PC-9 (cell line): ENCODE results near the gene FGB. TPM values are rescaled to one million over a fixed set of nuclear protein-coding genes. Genes with fewer than 3 reads are reported as not detected.

Source experiments
- BruUV-seq: library from RNA; stranded (reverse); fragments of 400-500 nt; replicated peaks from 2 replicates; lab custom pipeline; 2021; lab: Mats Ljungman, UMichigan
- CTCF ChIA-PET: fragments of 300-600 bp; sonication (Branson Sonifier 250); formaldehyde crosslinking; loops from one replicate; lab custom pipeline; 2022; ENCODE audit warnings: antibody characterized with exemption; lab: Charles Lee
- POLR2A ChIA-PET: fragments of 300-600 bp; sonication (Branson Sonifier 250); formaldehyde crosslinking; loops from one replicate; lab custom pipeline; 2022; ENCODE audit warnings: antibody characterized with exemption; ENCODE audit not compliant: unreplicated experiment; lab: Charles Lee
- DNase-seq, 2 experiments: peaks; one replicate each; pipeline versions ENCODE4 v3.0.0 to v3.0.0-alpha.2; 2015 to 2022; ENCODE audit warnings: mixed read lengths in 1 of 2
- H2AFZ ChIP-seq: fragments of 200-600 bp; sonication (generic); 2 replicates; pipeline ENCODE4 v1.8.1; 2017; ENCODE audit warnings: antibody characterized with exemption
- H3F3A ChIP-seq: fragments of 200-600 bp; sonication (generic); 2 replicates; pipeline ENCODE4 v1.8.1; 2017; ENCODE audit warnings: antibody characterized with exemption, mild to moderate bottlenecking, low read depth; ENCODE audit not compliant: insufficient read depth
- H3K27ac ChIP-seq: fragments of 200-600 bp; sonication (generic); 2 replicates; pipeline ENCODE4 v1.6.1; 2016; ENCODE audit warnings: mixed run types
- H3K27me3 ChIP-seq: fragments of 200-600 bp; sonication (generic); 2 replicates; pipeline ENCODE4 v1.6.1; 2016; ENCODE audit warnings: low read depth, mixed run types; ENCODE audit not compliant: insufficient read depth
- H3K36me3 ChIP-seq: fragments of 200-600 bp; sonication (generic); 2 replicates; pipeline ENCODE4 v1.6.1; 2016; ENCODE audit warnings: low read depth, mixed run types
- H3K4me1 ChIP-seq: fragments of 200-600 bp; sonication (generic); replicated peaks from 2 replicates; pipeline ENCODE4 v1.6.1; 2016; ENCODE audit warnings: mixed run types; ENCODE audit not compliant: insufficient read depth
- H3K4me2 ChIP-seq: fragments of 200-600 bp; sonication (generic); 2 replicates; pipeline ENCODE4 v1.6.1; 2017; ENCODE audit warnings: mixed run types
- H3K4me3 ChIP-seq: fragments of 200-600 bp; sonication (generic); 2 replicates; pipeline ENCODE4 v1.6.1; 2016; ENCODE audit warnings: mixed run types
- H3K79me2 ChIP-seq: fragments of 200-600 bp; sonication (generic); 2 replicates; pipeline ENCODE4 v1.6.1; 2017; ENCODE audit warnings: low read depth, mixed run types
- H3K9me2 ChIP-seq: fragments of 200-600 bp; sonication (generic); 2 replicates; pipeline ENCODE4 v1.8.1; 2017; ENCODE audit warnings: mild to moderate bottlenecking; ENCODE audit not compliant: insufficient read depth
- H3K9me3 ChIP-seq: fragments of 200-600 bp; sonication (generic); 2 replicates; pipeline ENCODE4 v1.8.1; 2016; ENCODE audit warnings: low read depth; ENCODE audit not compliant: insufficient read depth
- H4K20me1 ChIP-seq: fragments of 200-600 bp; sonication (generic); 2 replicates; pipeline ENCODE4 v1.8.1; 2017; ENCODE audit not compliant: insufficient read depth
- EZH2 ChIP-seq: fragments of 200-600 bp; sonication (generic); IDR thresholded peaks from 2 replicates; pipeline ENCODE4 v1.8.0; 2017; ENCODE audit warnings: antibody characterized with exemption, low read depth
- intact Hi-C: fragments of 100-400 bp; cut with micrococcal nuclease; formaldehyde crosslinking; loops from one replicate; pipeline ENCODE4 v1.10.0; 2022; ENCODE audit not compliant: unreplicated experiment
- total RNA-seq: library from RNA; stranded (reverse); gene quantifications from 2 replicates; pipeline ENCODE4 v1.2.3, GENCODE V29; 2021
- TF ChIP-seq, protein P1 (sequence below): fragments of 200-600 bp; sonication (generic); conservative IDR thresholded peaks from 2 replicates; pipeline ENCODE4 v1.6.1; 2017; ENCODE audit warnings: mixed run types, antibody characterized with exemption, mild to moderate bottlenecking, moderate library complexity

Gene FGB
- total RNA-seq, 1 experiment from 2014 or later, result not detected

DNA sequence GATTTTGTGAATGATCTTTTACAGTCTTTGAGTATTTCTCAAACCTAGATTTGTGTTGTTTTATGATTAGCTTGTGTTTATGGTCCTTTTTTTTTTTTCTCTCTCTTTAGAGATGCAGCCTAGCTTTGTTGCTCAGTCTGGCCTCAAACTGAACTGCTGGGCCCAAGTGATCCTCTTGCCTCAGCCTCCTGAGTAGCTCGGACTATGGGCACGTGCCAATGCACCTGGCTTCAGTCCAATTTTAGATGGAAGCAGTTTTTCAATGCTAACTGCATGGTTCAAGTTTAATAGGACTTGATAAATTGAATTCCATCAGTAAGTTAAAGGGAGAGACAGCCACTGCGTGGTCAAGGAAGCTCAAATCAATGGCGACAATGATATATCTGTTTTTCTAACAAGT lies 53.5 kb downstream of the FGB start:
- TF ChIP-seq, protein P1, sequence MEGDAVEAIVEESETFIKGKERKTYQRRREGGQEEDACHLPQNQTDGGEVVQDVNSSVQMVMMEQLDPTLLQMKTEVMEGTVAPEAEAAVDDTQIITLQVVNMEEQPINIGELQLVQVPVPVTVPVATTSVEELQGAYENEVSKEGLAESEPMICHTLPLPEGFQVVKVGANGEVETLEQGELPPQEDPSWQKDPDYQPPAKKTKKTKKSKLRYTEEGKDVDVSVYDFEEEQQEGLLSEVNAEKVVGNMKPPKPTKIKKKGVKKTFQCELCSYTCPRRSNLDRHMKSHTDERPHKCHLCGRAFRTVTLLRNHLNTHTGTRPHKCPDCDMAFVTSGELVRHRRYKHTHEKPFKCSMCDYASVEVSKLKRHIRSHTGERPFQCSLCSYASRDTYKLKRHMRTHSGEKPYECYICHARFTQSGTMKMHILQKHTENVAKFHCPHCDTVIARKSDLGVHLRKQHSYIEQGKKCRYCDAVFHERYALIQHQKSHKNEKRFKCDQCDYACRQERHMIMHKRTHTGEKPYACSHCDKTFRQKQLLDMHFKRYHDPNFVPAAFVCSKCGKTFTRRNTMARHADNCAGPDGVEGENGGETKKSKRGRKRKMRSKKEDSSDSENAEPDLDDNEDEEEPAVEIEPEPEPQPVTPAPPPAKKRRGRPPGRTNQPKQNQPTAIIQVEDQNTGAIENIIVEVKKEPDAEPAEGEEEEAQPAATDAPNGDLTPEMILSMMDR, result no peak
- no peak for TF ChIP-seq EZH2
- H3K27me3 ChIP-seq, result no peaks in the 10 kb centered on the region
- no peak overlapping the region for H3K4me3 ChIP-seq
- no peaks in the 10 kb centered on the region for H3K36me3 ChIP-seq
- no peaks in the 10 kb centered on the region for H3K4me1 ChIP-seq
- H4K20me1 ChIP-seq, result no peaks in the 10 kb centered on the region
- H2AFZ ChIP-seq, result no peak overlapping the region
- ChIA-PET POLR2A (no interaction called here), CTCF (interaction anchor here (0.6 to 1.0 kb wide), 2 partner anchors 54 to 68 kb away, joined by 3 to 11 read pairs; no protein-coding TSS in a partner anchor)
- H3K27ac ChIP-seq, result no peak overlapping the region
- intact Hi-C loops, result no loop called here
- no TSS peak for BruUV-seq
- H3F3A ChIP-seq, result no peaks in the 10 kb centered on the region
- H3K9me2 ChIP-seq, result no peaks in the 10 kb centered on the region
- no peak for DNase-seq
- H3K9me3 ChIP-seq, result no peaks in the 10 kb centered on the region
- no peak overlapping the region for H3K4me2 ChIP-seq
- no peaks in the 10 kb centered on the region for H3K79me2 ChIP-seq

- Histone ChIP-seq H4K20me1 (no peaks in the 10 kb centered on the region), H3K9me3 (no peaks in the 10 kb centered on the region), H3K4me1 (no peaks in the 10 kb centered on the region), H3K27me3 (no peaks in the 10 kb centered on the region), H3K27ac (no peak overlapping the region), H3K4me2 (no peak overlapping the region), H2AFZ (no peak overlapping the region), H3F3A (no peaks in the 10 kb centered on the region), H3K36me3 (no peaks in the 10 kb centered on the region), H3K9me2 (no peaks in the 10 kb centered on the region), H3K79me2 (no peaks in the 10 kb centered on the region), H3K4me3 (no peak overlapping the region)
- no peak for DNase-seq
- TF ChIP-seq EZH2, result no peak
- TF ChIP-seq, protein P1, result no peak
- intact Hi-C loops, result no loop called here
- POLR2A ChIA-PET, result no interaction called here
- CTCF ChIA-PET, result no interaction called here
- no TSS peak for BruUV-seq
Measured at GRCh38 chr4:154616731-154617130, 53.9 kb downstream of the FGB start.

GRCh38 chr4:154617820-154618317 lies 55.1 kb downstream of the FGB start:
- intact Hi-C loops, result loop anchor here (1.0 kb wide), 4 partner anchors 59 to 219 kb away; no protein-coding TSS in a partner anchor
- Histone ChIP-seq H3K27ac (no peak overlapping the region), H3K9me3 (no peaks in the 10 kb centered on the region), H3K79me2 (no peaks in the 10 kb centered on the region), H4K20me1 (no peaks in the 10 kb centered on the region), H3K4me2 (no peak overlapping the region), H2AFZ (no peak overlapping the region), H3F3A (no peaks in the 10 kb centered on the region), H3K36me3 (no peaks in the 10 kb centered on the region), H3K4me3 (no peak overlapping the region), H3K9me2 (no peaks in the 10 kb centered on the region), H3K4me1 (no peaks in the 10 kb centered on the region), H3K27me3 (no peaks in the 10 kb centered on the region)
- no TSS peak for BruUV-seq
- no peak for DNase-seq
- TF ChIP-seq, protein P1, result no peak
- TF ChIP-seq EZH2, result no peak
- ChIA-PET POLR2A (no interaction called here), CTCF (interaction anchor here (1.8 to 2.5 kb wide), 3 partner anchors 59 to 117 kb away, joined by 5 to 36 read pairs (median 13); no protein-coding TSS in a partner anchor)
